C4-2B (cell line): Measurements from ENCODE around the gene MAGI2.

Experiments used
- CTCF ChIP-seq: fragments of 450-650 bp; conservative IDR thresholded peaks from 2 replicates; pipeline ENCODE4 v1.5.1; 2017; ENCODE audit warnings: mild to moderate bottlenecking
- ZFX ChIP-seq: fragments of 450-650 bp; IDR thresholded peaks from 2 replicates; pipeline ENCODE4 v1.6.1; 2017

GRCh38 chr7:78062214-78062613, 1391.3 kb downstream of the MAGI2 start:
- TF ChIP-seq CTCF (no peak), ZFX (no peak)
